HG02678 (cell line): ENCODE data around the gene PCDHGC3.

Experiments used
- ATAC-seq: cut with Tn5 transposase; IDR thresholded peaks from one replicate; pipeline ENCODE4 v1.9.1; 2021; ENCODE audit warnings: mild to moderate bottlenecking, moderate library complexity; ENCODE audit not compliant: unreplicated experiment

PCDHGC3 gene

DNA sequence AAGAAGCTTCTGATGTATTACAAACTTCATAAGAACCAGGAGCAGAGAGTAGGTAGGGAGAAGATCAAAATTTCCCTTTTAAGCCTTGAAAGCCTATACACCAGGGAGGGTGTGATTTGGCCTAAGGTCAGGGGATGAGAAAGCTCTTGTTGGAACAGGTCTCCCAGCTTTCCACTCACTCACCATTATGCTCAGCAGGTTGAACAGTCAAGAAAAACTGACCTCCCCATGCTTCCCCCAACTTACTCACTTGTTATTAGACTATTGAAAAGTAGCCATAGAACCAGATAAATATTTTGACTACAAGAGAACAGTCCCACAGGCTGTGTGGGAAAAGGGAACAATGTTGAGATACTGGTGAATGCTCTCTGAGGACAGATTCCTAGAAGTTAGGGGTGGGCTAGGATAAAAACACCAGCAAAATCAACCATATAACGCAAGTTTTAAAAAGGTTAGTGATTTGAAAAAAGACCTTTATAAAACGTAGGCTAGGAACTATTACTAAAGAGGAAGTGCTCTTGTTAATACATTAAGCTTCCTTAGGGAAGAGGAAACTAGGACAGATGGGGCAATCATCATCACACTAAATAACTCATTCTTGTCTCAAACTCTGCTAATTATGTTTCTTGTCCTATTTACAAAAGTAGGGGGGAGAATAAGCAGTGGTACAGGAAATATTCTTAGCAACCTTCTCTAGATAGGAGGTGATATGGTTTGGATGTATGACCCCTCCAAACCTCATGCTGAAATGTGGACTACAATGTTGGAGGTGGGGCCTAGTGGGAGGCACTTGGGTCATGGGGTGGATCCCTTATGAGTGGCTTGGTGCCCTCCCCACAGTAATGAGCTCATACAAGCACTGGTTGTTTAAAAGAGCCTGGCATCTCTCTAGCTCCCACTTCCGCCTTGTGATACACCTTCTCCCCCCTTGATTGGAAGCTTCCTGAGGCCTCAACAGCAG, 44.1 kb downstream of the PCDHGC3 start:
- no peak for ATAC-seq

DNA sequence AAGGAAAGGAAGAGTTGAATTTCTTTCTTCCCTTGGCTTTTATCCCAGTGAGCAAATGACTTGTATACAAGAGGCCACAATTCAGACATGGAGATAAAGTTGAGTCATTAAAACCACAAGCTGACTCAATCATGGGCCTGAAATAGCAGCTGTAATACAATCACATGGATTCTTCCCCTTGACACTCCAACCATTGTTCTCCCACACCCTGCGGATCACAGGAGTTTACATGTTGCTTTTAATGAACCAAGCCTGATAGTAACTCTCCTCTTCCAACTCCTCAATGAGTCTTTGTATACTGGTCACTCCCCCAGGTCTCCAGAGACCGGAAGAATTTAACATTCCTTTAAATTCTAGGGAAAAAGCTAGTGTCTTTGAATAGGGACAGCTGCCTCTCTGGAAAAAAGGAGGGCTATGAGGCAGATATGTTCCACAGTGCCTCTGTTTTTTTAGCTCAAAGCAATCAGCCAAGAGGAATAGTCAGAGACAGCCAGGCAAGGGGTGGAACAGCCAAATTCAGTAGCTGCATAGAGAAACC, 45.5 kb downstream of the PCDHGC3 start:
- no peak for ATAC-seq

DNA sequence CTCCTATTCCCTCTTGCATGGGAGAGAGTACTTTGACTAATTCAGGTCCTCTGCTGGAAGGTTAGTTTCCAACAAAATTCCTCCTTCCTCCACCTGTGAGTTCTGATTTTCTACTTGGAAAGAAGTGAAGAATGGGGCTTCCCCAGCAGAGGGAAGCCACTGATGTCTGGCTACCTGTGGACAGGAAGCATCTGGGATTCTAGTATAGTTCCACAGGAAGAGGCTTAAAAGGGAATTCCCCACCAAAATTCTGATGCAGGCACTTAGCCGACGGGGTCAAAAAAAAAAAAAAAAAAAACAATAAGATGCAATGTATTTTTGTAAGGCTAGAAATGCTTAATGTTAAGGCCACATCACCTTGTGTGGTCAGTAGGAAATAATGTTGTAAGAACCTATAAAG, 46.5 kb downstream of the PCDHGC3 start:
- ATAC-seq, result no peak

DNA sequence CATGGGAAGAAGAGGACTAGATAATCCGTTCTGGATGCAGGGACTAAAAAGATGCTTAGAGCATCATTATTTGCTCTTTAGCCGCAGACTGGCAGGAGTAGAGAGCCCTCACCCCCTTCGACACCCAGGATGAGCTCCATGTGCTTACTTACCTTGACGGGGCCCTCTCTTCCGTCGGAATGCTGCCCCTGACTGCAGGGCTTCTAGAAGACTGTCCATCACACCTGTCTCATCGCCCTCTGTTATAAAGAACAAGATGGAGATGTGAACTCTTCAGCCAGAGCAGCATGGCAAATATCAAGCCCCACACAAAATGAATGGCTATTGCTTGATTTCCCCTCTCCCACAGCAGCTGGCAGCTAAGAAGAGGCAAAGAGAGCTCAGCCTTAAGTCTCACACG, 48.2 kb downstream of the PCDHGC3 start:
- no peak for ATAC-seq

DNA sequence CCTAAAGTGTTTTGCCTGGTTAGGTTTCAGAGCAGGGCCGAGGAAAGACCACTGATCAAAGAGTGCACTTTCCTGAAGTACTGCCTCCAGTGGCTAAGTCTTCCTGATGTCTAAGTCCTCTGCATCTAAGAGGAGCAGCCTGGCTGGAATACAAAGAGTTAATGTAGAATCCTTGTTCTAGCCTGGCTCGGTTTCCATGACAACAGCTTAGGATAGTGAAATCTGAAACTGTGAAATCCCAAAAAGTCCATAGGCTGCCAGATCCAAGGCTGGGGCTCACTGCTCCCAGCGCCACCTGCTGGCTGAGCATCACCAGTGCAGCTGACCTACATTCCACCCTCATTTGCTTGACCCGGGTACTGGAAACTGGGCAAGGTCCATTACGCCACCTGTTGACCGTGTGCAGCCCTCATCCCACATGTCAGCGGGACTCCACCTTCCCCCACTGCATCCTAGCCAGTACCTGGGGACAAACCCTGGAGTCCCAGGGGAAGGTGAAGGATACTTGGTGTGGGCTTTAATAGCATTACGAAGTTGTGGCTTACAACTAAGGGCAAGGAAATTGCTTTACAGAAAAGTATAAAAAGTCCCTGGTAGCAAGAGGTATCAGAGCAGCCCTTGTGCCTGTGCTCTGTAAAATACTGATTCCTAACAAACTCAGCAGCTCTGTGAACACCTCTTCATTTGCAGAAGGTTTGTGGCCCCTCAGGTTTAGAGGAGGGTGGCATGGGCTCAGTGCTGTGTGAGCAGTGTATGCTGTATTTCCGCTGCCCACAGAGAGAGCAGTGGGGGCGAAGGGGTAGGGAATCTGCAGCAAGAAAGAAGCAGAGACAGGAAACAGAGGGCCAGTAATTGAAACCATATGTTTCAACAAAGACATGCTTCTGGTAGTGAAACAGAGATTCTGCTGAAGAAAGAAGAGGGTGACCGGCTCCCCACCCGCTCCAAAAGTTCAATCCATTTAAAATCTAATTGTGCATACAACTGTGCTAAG, 49.1 kb downstream of the PCDHGC3 start:
- ATAC-seq, result peak; percentile 82

DNA sequence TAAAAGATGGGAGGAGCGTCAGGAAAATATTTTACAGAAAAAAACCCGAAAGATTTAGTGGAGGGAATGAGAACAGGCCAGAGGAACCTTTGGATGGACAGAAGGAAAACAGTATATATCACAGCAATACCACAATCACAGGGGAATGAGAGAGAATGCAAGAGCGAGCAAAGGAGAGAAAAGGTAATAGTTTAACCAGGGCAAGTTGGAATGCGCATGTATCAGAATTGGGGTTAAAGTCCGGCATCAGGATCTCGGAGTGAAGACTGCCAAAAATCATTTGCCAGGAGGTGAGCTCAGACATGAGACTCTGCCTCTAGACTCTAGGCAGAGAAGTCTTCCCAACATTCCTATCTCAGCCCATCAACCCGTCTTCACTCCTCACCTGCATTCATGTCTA, 49.9 kb downstream of the PCDHGC3 start:
- ATAC-seq, result no peak

DNA sequence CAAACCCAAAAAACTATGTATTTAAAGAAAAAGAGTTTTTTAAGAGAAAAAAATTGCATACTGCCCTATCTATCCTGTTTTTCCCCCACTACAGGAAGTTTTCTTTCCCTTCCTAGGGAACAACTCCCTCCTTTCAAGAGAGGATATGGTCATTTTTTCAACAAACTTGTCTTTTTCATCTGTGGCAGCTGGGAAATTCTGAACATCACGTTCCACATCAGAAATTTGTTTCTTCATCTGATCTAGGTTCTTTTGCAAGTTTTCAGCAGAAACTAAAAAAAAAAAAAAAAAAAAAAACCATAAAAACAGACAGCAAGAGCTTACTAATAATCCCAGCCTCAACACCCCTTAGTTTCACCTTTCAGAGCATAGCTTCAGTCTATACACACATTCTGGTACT, 51.7 kb downstream of the PCDHGC3 start:
- no peak for ATAC-seq
